Hepatocyte (in vitro differentiated cells): Measurements from ENCODE around the gene FCAR.
"Not testable (repeated sequence)": the region's sequence is repeated elsewhere in the genome, so short reads cannot be mapped to it uniquely, and the experiment has no call there.

Experiments
- EZH2 ChIP-seq: fragments of 200-600 bp; sonication (generic); IDR thresholded peaks from 2 replicates; pipeline ENCODE4 v1.6.1; 2016; ENCODE audit warnings: antibody characterized with exemption, mild to moderate bottlenecking, borderline replicate concordance
- EZH2phosphoT487 ChIP-seq: fragments of 200-600 bp; sonication (generic); IDR thresholded peaks from one replicate; pipeline ENCODE4 v1.6.1; 2018; ENCODE audit warnings: antibody characterized with exemption, mild to moderate bottlenecking, low read depth, moderate library complexity; ENCODE audit not compliant: unreplicated experiment, severe bottlenecking

GRCh38 chr19:54824416-54824815, 49.6 kb upstream of the FCAR start:
- not testable (repeated sequence) for TF ChIP-seq EZH2phosphoT487, EZH2
